Stimulated activated CD8-positive, alpha-beta memory T cell treated with anti-CD3 and anti-CD28 coated beads, Interleukin-7, amount 100 ng/mL, for 1 hour (primary cell): ENCODE data around the gene PLEKHG4.

Source experiments
- DNase-seq, 2 donors: peaks; one replicate each; pipeline ENCODE4 v3.0.0-alpha.2; 2020; ENCODE audit warnings: low read depth in 2 of 2

Gene PLEKHG4

GRCh38 chr16:67284699-67285646 lies 5.6 kb downstream of the PLEKHG4 start:
- no peak for DNase-seq

- DNase-seq: no peak
Observed at GRCh38 chr16:67286441-67287235, 7.3 kb downstream of the PLEKHG4 start.

GRCh38 chr16:67287960-67288359 lies 8.6 kb downstream of the PLEKHG4 start:
- DNase-seq: no peak

GRCh38 chr16:67291461-67291860 lies 12.1 kb downstream of the PLEKHG4 start:
- no peak for DNase-seq

- no peak for DNase-seq
Observed at GRCh38 chr16:67294171-67294757, 14.9 kb downstream of the PLEKHG4 start.

- no peak for DNase-seq
Observed at GRCh38 chr16:67294938-67295361, 15.6 kb downstream of the PLEKHG4 start.

- no peak for DNase-seq
Observed at GRCh38 chr16:67296420-67296819, 17.1 kb downstream of the PLEKHG4 start.

GRCh38 chr16:67298277-67298676 lies 18.9 kb downstream of the PLEKHG4 start:
- no peak for DNase-seq

GRCh38 chr16:67299269-67299668 lies 19.9 kb downstream of the PLEKHG4 start:
- DNase-seq: no peak

GRCh38 chr16:67301080-67301782 lies 21.9 kb downstream of the PLEKHG4 start:
- DNase-seq: no peak

GRCh38 chr16:67302076-67302475 lies 22.7 kb downstream of the PLEKHG4 start:
- DNase-seq: no peak

- DNase-seq: no peak
Observed at GRCh38 chr16:67302970-67303369, 23.6 kb downstream of the PLEKHG4 start.

- DNase-seq: no peak
Observed at GRCh38 chr16:67304020-67304419, 24.7 kb downstream of the PLEKHG4 start.

GRCh38 chr16:67305216-67306071 lies 26.1 kb downstream of the PLEKHG4 start:
- DNase-seq: no peak

GRCh38 chr16:67310561-67310960 lies 31.2 kb downstream of the PLEKHG4 start:
- DNase-seq: no peak

- DNase-seq: no peak
Observed at GRCh38 chr16:67311607-67312488, 32.5 kb downstream of the PLEKHG4 start.

- no peak for DNase-seq
Observed at GRCh38 chr16:67312719-67313118, 33.4 kb downstream of the PLEKHG4 start.

- no peak for DNase-seq
Observed at GRCh38 chr16:67317853-67318252, 38.5 kb downstream of the PLEKHG4 start.

GRCh38 chr16:67326115-67326471 lies 46.8 kb downstream of the PLEKHG4 start:
- DNase-seq: no peak
